Activated T-helper 1 cell treated with Interleukin-2 at 50 U/mL for 16 hours (primary cell): ENCODE data around the gene DACH1.

Experiments used
- DNase-seq: peaks from one replicate; pipeline ENCODE4 v3.0.0-alpha.2; 2020; ENCODE audit warnings: low read depth

The DACH1 gene

GRCh38 chr13:71624653-71625600, 242.1 kb downstream of the DACH1 start:
- no peak for DNase-seq

DNA sequence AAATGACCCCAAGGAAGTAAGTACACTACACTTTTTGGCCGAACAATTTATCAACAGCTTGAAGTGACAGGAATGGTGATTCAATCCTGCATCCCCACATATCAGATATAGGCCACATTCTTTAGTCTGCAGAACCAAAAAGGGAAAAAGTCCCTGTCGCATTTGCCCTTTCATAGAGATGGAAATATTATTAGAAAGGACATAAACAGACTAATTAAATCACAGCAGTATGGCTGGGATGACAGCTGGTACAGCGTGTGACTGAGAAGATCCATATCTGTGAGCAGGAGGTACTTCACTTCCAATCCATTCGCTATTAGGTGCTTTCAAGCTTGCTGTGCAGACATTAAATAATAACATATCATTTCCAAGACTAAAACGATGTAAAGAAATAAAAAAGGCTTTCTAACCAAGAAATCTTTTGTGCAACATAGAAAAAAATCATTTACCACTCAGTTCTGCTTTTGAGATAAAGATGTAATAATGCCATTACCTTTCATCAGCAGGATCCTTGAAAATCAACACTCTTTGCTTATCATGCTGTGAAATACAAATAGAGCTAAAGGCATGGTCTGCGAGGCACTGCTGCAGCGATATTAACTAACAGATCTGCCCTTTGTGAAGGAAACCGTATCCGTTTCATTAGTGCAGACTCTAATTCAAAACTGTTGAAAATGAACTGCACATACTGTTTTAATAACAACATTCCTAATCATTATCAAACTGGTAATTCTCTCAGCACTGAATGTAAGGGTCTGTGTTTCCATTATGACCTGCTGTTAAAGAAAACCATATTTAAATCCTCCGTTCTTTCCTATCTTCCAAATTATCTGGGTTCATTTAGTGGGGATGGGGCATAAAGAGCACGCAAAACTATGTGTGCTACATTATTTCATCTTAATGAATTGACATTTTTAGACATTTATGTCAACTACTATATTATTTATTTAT, 245.6 kb downstream of the DACH1 start:
- DNase-seq, result no peak

GRCh38 chr13:71619096-71619495, 247.9 kb downstream of the DACH1 start:
- DNase-seq, result no peak

- no peak for DNase-seq
Observed at GRCh38 chr13:71618159-71618558, 248.8 kb downstream of the DACH1 start.

DNA sequence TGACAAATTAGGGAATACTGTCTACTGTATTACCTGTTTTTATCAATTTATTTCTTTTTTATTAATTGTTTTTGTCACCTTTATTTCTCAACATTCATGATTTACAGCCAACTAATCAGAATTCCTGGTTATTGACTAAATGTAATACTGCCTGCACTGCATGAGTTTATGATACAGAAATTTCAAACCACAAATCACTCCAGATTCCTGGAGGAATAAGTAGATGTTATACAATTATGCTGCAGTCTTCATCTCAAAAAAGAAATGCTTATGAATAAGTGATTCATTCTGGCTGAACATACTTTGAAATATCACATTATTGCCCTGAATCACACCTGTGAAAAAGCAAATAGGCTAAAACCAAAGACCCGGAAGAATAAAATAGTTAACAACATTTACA, 249.7 kb downstream of the DACH1 start:
- no peak for DNase-seq

GRCh38 chr13:71613066-71613745, 253.8 kb downstream of the DACH1 start:
- no peak for DNase-seq

GRCh38 chr13:71611292-71611691, 255.7 kb downstream of the DACH1 start:
- DNase-seq, result no peak

DNA sequence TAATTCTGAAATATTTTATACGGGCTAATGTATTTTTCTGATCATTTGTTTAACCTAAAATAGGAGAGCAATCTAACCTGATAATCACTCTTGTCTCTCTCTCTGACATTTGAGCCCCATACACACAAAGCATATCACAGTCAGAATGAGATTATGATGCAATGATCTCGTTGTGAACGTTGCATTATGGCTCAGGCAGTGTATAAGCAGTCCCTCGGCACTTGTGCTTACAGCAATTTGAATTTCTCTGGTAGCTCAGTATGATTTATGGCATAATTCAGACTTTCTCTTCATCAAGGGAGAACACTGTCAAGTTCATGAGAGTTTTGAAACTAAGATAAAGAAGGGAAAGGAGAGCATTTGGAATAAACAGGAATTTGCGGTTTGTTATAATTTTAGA, 256.1 kb downstream of the DACH1 start:
- DNase-seq, result no peak

DNA sequence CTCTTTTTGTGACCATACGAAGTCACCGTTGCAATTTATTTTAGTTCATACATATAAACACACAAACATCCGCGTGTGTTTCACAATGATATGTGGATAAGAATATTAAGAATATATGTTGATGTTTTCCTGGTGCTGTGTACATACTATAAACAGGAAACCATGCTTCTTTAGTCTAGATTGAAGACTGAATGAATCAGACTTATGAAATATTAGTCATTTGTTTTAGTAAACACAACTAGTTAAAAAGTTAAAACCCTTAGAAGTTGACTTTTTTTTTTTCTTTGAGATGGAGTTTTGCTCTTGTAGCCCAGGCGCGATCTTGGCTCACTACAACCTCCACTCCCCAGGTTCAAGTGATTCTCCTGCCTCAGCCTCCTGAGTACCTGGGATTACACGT, 257.7 kb downstream of the DACH1 start:
- DNase-seq, result no peak

- no peak for DNase-seq
Observed at GRCh38 chr13:71607575-71607974, 259.4 kb downstream of the DACH1 start.

DNA sequence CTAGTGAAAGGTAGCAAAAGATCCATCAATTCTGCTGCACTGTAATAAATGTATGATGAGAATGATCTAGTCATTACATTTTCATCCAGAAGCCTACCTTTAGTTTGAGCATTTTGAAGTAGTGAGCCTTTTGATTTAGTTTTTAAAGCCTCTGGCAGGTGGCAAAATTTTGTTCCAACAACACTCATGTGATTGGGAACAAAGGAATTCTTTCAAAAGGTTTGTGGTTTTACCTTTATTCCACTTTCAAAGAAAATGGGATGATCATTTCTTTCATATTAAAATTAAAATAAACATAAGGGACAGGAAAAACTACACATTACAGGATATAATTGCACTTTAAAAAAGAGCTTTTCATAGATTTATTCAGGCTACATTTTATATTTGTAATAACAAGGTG, 260.2 kb downstream of the DACH1 start:
- no peak for DNase-seq

DNA sequence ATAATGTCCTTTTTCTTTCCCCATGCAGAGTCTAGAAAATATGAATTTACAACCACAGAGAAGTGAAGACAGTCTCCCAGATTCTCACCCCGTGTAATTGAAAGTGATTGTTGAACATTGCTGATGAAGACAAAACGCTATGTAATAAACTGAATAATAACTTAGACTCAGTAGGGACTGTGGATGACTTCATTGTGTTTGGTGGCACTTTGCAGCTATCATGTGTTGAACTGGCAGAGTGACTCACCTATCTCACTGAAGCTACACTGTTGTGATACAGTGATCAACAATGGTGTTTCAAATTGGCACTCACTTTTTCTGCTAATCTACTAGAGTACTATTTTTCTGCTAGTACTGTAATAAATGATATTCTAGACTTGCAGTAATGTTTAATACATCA, 261.3 kb downstream of the DACH1 start:
- no peak for DNase-seq

DNA sequence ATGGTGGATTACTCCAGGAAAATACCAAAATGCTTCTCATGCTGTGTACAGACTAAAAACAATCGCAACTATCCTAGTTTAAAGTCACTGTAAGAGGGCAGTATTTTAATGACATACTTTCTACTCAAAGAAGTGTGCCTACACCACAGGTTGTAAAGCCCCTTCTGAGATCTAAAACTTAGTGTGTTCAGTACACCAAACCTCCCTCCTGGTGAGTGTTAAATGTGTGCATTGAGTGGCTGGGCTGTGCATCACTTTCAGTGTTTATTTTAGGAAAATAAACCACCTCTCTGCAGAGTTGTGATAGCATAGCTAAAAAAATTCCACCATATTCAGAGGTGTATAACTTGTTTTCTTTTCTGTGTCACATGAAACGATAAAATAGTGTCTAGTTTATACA, 263.7 kb downstream of the DACH1 start:
- DNase-seq, result no peak

- DNase-seq, result no peak
Observed at GRCh38 chr13:71602344-71602743, 264.7 kb downstream of the DACH1 start.

DNA sequence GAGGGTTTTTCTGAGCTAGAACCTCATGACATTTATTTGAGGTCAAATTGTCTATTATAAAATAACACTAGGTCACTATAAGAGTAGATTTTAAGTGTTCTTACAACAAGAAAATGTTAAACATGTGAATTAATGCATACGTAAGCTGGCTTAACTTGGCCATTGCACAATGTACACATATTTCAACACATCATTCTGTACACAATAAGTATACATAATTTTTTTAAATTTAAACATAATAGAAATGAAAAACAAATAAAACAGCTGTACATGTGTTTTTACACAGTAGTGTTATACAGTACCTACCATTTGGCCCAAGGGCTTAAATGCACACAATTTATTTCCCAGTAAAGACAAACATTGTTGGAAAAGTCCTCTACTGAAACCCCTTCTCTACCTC, 269.9 kb downstream of the DACH1 start:
- DNase-seq, result no peak

- DNase-seq, result no peak
Observed at GRCh38 chr13:71596116-71596515, 270.9 kb downstream of the DACH1 start.

GRCh38 chr13:71593566-71593965, 273.4 kb downstream of the DACH1 start:
- no peak for DNase-seq

DNA sequence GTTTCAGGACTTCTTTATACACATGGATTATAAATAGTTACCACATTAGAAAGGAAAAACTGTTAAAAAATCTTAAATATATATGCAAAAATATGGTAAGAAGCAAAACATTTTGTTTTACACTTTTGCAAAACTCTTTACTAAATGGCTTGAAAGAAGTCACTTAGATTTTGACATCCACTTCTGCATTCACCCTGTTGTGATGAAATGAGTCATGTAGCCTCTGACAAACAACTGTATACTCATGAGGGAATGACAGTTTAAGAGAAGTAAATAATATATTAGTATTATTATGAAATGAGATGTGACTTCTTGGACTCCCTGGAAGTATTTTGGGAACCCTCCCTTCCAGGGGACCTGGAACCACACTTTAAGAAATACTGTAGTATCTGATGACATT, 275.6 kb downstream of the DACH1 start:
- DNase-seq, result no peak

GRCh38 chr13:71590654-71591148, 276.3 kb downstream of the DACH1 start:
- DNase-seq, result no peak

DNA sequence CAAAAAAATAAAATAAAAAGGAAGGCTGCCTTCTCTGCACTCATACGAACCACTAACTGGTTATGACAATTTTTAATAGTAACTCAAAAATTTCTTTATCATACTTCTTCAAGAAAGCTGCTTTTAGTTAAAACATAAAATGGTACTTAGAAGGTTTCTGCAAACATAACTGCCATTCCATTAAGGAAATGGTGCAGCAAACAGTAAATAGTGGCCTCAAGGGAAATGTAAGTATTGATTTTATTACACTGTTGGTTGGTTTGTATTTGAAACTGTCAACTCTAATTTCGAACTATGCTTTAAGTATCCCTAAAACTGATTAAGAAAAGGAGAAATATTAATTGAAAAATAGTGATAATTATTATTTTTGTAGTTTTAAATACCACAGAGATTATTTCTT, 278.0 kb downstream of the DACH1 start:
- no peak for DNase-seq

DNA sequence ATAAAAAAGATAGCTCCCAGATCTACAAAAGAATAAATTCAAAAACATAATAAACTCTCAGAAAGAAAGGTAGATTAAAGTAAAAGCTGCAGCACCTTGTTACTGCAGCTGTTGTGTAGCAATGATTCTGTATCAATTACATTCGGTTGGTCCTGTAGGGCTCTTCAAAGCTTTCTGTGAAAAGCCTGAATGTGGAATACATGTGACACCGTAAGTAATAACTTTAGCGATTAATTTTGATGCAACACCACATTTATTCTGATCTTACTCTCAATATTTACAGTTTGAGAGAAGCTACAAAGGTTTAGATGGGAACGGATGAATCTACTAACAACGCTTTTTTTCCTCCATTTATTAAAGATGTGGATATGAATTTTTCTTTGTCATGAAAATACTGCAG, 279.2 kb downstream of the DACH1 start:
- no peak for DNase-seq

DNA sequence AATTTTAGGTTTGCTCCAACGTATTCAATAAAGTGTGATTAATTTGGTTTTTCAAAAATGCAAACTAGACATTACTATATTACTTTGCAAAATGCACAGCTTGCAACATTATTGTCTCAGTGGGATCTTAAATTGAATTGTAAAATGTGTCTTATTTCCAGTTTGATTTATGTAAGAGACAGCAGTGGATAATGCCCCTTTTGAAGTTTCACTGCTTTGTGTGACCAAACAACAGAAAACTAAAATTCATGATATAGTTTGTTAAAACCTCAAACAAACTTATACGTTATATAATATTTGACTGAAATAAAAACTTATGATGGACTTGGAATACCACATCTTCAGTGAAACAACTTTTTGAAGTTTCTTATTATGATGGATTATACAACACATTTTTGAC, 279.8 kb downstream of the DACH1 start:
- no peak for DNase-seq
